NCI-H82 (cell line): Measurements from ENCODE around the gene PGGT1B.
A peak's percentile ranks its signal among the peaks of the same experiment; 100 is the strongest.

Experiments used
- DNase-seq: peaks from one replicate; lab custom pipeline; 2025; lab: John Stamatoyannopoulos, UW

The PGGT1B gene

DNA sequence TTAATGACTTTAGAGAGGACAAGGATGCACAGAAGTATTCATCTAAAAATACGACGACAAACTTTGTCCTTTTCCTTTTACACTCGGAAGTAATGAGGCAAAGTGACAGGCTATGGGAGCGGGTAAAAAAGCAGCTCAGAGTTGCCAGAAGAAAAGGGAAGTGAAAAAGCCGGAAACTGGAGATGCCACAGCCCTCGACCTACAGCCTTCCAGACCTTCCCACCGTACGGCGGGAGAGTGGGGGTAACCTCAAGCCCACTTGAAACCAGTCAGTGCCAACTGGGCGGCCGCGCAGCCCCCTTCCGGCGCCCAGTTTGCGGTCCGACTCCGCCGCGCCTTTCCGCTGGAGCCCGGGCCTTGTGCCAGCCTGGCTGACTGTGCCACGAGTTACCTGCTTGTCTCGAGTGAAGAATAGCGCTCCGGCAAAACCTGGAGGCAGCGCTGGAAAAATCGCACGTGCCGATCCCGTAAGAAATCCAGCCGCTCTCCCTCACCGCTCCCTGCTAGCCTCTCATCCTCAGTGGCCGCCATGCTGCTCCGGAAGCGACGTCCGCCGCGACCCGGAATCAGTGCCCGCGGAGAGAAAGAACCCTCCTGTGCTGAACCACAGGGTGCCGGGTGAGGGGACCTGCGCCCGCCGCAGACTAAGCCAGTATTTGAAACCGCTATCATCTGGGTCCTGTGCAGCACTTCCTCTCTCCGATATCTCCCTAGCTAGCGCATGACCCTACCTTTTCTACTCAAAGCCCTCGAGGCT is at the start of gene PGGT1B:
PGGT1B (minus strand) TSS at position 557 of the 757 bp plus-strand sequence; CDS start at position 531, 26 bp downstream.
- peak; percentile 84 for DNase-seq

DNA sequence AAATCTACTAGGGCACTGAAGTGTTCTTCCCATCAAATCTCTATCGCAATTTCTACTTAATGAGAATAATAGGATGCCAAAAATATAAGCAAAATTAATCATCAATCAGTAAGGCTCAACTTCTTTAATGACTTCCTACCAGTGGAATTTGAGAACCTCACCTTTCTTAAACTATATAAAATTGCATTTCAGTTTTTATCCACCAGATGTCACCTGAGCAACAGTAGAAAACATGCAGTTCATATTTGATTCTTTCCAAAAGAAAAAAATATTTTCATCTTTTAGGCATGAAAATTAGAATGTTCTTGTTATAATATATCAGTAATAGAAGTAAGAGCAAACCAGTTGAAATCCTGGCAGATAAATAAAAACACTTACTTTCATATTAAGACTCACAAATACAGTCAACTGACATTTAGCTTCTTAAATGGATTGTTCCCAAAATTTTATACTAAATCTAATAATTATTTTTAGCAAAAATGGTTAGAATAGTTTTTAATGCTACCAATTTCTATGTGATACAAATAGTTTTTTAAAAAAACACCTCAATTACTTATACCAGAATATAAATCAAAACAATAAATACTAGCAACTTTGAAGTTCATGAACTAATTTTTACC is 47.2 kb upstream of the PGGT1B start:
- peak; percentile 35 for DNase-seq

DNA sequence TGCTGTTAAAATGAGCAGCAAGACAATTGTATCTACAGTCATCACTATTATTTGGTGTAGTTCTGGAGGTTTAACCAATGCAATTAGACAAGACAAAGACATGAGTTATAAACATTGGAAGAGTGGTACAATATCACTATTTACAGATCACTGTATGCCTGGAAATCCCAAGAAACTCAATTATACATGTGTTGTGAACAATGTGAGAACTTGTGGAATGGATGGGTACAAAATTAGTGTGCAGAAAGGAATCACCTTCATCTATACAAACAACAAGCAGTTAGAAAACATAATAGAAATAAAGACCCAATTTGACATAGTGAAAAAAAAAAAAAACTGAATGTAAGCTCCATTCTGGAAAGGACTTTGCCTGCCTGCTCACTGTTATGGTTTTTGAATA is 46.1 kb upstream of the PGGT1B start:
- DNase-seq = no peak

DNA sequence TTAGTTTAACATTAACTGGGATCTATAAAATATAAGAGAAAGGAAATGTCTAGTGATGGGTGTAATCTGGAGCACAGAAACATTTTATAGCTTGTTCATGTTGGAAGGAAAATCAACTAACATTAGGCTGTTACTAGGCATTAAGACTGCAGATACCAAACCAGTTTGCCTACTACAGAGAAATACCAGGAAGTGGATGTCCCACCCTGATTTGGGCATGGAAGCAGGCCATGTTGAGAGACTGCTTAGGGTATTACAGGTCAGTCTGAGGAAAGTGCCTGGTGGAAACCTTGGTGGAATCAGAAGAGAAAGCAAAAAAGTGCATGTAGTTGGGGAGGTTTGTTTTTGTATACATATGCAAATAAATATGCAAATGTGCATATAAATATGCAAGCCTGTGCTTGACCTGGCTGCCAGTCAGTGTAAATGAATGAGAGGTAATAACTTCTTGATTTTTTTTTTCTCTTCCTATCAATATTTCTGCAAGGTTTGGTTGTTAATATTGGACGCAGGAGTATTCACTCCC is 43.4 kb upstream of the PGGT1B start:
- no peak for DNase-seq

DNA sequence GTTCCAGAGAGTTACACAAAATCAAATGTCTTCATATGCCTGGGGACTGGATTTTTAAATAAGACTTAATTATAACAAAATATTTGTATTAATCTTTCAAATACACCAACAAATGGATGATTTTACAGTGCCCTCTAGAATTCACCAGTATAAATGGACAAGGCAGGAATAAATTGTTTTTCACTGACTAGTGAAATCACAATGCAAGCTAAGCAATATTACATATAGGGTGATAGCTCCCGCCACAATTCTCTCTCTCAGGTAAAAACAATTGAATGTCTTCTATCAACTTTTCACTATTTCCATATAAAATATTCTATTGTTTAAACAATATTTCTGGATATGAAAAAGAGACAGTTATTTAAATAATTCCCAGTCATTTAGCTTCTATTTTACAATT is 41.8 kb upstream of the PGGT1B start:
- DNase-seq = no peak

DNA sequence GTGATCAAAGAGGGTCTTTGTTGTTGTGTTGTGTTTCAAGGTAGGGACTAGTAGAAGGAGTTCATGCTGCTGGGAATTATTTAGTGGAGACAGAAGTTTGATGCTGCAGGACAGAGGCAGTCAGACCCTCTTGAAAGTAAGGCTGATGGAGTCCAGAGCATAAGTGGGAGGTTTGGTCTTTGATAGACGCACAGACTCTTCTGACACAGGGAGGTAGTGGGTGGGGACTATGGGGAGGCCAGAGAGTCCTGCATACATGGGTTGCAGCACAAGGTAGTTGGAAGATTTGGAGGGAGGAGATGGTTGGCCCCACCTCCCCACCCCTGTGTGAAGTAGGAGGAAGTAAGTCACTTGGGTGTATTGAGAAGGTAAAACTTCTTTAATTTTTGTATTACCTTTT is 36.1 kb upstream of the PGGT1B start:
- no peak for DNase-seq

DNA sequence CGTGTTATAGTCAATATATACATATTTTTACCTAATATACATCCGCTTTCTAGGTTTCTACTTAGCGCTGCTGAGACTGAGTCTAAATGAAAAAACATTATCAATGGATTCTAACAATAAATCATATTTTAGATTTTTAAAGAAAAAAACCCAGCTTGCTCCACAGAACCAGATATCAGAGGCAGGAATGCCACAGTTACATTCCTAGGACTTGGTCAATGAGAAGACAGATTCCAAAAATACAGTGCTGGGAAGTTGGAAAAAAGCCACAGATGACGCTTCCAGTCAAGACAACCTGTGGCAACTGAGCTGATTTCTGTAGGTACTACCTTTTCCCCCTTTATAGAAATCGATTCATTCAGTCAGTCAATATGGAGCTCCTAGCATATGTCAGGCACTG is 34.4 kb upstream of the PGGT1B start:
- no peak for DNase-seq

DNA sequence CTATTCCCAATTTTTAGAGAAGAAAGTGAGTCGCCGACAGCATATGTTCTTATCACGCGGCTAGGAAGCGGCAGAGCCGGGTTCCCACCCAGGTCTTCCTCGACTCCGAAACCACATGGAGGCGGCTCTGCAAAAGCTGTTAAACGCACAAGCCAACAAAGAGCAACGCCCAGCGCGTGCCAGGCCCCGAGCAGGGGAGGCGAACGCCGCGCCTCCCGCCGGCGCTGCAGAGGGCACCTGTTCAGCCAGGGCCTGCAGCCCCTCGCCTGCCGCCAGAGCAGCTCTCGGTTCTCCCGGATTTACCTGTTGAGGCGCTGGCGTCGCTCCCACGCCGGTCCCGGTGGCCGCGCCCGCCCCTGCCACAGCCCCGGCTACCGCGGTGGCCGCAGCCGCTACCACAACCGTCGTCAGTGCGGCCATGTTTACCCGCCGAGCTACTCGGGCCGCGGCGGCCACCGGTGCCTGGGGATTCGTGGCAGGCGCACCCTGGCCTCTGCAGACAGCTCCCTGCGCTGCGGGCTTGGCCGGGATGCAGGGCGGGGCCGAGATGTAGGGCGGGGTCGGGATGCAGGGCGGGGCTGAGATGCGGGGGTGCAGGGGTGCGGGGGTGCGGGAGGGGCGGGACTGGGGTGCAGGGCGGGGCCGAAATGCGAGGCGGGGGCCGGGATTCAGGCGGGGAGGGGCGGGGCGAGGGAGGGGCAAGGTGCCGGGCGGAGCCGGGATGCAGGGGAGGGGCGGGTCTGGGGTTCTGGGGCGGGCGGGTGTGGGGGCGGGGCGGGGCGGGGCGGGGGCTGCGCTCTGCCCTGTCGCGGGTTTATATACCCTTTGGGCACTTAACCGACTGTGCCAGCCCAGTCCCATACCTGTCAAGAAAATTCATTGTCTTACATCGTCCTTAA is 33.7 kb upstream of the PGGT1B start, which contains the start of gene CCDC112:
CCDC112 (minus strand) TSS at position 531 of the 899 bp plus-strand sequence; CDS start at position 420, 111 bp downstream.
- DNase-seq = peak; percentile 78

DNA sequence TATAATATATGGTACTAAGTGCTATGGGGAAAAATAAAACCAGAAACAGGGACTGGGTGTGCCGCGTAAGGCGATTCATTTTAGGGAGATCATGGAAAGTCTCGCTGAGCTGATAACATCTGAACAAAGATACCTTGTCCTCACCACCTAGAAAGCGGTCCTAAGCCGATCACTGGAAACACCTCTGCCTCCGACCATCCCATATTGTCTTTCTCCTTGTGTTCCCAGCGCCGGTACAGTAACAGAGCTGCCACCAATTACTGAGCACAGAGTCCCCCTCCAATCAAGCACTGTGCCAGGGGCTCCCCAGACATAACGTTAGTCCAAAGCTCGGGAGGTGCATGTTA is 33.1 kb upstream of the PGGT1B start:
- DNase-seq = peak; percentile 59

DNA sequence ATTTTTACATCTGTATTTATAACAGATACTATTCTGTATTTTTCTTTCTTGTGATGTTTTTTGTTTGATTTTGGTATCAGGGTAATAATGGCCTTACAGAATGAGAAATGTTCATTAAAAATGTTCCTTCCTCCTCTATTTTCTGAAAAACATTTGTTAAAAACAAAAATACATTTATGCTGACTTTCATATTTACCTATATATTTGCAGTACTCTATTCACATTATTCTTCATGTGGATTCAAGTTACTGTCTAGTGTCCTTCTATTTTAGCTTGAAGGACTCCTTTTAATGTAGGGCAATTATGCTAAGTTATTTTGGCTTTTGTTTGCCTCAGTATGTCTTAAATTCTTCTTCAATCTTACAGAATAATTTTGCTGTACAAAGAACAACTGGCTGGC is 28.7 kb upstream of the PGGT1B start:
- DNase-seq = no peak

DNA sequence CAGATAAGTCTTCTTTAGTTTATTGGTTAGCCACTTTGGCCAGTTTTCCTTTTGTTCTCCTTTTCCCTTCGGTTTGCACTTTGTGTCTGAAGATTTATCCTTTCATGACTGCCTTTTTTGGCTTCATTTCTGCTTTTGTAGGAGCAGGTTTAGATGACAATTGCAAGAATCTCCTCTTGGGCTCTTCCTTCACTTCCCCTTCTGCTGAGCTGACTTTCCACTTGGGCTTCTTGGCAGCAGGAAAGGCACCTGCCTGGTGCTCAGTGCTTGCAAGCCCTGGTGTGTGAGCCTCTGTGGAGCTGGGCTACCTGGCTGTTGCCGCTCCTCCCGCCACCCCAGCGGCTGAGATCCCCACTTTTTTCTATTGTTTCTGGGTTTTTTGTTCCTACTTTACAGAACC is 26.4 kb upstream of the PGGT1B start:
- DNase-seq = no peak

DNA sequence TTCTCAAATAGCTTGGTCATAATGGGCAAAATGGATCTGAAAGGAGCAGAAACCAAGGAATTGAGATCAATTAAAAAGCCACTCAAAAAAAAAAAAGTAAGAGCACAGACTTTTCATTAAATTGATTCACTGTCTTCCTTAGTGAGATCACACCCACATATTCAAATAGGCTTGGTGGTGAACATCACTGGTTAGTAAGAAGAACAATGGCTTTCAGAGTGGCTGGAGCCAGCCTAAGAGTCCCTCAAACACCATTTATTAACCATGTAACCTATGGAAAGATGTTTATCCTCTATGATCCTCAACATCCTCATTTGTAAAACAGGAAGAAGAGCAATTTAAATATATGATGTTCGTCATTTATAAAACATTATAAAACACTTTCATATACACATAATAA is 21.3 kb upstream of the PGGT1B start:
- no peak for DNase-seq

DNA sequence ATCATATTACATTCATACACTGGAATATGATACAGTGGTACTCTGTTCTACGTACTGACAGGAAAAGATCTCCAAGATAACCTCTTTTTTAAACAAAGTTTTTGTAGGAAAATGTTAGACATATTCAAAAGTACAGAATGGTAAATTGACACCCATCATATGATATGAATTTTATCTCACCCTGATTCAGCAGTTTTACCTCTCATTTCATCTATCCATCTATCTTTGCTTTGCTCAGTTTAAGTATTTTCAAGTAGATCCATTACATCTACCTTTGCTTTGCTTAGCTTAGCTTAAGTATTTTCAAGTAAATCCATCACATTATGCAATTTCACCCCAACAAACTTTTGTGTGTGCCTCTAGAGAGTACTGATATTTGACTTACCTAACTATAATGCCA is 19.5 kb upstream of the PGGT1B start:
- no peak for DNase-seq

DNA sequence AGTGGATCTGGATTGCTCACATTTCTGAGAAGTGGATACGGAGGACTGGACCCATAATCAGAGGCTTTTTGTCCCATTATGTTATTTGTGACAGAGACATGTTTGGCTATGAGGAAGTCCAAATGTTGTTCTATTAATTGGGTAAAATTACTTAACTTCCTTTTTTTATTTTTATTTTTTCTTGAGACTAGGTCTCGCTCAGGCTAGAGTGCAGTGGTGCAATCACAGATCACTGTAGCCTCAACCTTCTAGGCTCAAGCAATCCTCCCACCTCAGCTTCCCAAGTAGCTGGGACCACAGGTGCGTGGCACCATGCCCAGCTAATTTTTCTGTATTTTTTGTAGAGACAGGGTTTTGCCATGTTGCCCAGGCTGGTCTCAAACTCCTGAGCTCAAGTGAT is 11.9 kb upstream of the PGGT1B start:
- DNase-seq = no peak

DNA sequence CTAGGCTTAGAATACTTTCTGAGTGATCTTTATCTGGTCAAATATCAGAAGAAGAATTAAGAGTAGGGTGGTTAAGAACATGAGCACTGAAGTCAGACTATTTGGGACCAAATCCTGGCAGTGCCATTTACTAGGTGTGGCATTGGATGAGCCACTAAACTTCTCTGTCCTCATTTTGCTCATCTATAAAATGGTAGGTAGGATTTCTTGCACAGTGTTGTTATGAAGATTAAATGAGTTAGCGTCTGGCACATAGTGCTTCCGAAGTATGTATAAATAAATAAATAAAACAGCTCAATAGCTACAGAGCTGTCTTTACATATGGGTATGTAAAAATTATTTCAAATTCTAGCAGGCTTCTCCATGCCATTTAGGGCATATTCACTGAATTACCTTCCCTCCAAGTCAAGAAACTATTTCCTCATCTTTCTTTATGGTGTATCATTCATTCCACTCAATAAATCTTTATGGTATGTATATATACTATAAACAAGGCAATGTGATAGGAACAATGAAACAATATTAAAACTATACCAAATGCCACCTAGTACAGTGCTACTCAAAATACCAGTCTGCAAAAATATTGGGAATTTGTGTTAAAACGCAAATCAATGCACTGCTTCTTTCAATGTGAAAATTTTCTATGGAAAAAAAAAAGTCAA is 9.8 kb upstream of the PGGT1B start:
- no peak for DNase-seq

DNA sequence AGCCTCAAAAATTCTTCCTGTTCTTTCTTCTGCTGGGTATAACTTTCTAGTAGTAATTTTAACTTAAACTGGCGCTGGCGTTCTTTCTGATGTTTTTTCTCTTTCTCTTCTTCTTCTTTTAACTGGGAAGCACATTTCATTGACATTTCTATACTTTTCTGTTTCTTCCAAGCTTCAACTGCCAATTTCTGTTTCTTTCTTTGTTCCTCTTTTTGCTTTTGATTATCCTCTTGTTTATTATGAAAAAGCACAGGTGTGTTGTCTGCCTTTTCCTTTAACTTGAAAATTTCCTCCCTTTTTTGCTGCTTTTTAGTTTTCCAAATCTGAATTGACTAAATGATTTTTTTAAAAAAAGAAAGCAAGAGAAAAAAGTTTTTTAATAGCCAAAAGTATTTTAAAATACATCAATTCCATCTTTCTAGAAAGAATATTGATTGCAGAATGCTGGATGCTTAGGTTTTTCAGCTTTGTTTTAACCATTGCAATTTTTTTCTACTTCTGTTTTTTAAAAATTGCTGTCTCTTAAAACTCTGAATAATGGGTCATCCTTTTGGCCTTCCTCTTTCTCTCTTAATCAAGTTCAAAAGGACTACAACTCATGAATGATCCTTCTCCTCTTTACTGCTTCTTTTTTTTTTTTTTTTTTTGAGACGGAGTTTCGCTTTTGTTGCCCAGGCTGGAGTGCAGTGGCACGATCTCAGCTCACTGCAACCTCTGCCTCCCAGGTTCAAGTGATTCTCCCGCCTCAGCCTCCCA is 8.8 kb upstream of the PGGT1B start:
- DNase-seq = no peak

DNA sequence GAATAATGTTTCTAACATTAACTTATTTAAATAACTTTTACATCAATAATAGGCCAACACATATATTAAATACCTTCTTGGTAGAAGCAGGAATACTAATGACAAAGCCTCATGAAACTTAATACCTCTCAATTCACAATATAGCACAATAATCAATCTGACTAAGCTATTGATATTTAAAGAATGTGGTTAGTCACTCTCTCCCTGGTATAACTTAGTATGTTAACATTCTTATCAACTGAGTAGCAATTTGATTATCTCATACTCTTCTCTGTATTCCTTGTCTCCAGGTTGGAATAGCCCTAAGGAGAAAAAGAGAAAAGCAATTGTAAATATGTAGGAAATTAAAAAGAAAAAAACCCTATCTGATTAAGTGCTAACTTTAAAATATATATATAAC is 4.9 kb upstream of the PGGT1B start:
- no peak for DNase-seq

DNA sequence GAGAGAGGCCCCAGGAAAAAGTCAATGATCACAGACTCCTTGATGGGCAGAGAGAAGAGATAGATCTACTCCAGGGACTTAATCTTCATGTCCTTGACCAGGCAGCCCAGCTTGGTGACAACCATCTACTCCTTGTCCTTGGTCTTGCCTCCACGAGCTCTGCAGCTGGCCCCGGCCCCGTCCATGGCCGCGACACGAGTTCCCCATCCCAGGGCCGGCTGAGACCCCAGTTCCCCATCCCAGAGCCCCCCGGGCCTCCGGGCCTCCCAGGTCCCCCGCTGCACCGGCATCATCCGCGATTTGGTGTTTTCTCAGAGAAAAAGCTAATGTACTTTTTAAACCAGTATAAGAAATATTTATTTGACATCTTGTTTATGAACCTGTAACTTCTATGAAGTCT is 2.5 kb upstream of the PGGT1B start:
- DNase-seq = no peak

DNA sequence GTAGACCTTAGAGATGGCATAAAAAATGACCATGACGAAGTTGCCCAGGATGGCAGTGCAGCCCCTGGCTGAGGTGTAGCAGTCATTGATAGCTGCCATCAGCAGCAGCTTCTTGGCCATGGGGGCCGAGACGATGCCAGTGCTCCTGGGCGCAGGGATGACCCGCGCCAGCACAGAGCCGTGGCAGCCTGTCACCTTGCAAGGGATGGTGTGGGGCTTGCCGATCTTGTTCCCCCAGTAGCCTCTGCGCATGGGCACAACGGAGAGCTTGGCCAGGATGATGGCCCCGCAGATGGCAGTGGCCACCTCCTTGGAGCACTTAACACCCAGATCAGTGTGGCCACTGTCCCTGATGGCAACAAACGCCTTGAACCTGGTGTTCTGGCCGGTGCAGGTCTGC is 2.1 kb upstream of the PGGT1B start:
- no peak for DNase-seq

DNA sequence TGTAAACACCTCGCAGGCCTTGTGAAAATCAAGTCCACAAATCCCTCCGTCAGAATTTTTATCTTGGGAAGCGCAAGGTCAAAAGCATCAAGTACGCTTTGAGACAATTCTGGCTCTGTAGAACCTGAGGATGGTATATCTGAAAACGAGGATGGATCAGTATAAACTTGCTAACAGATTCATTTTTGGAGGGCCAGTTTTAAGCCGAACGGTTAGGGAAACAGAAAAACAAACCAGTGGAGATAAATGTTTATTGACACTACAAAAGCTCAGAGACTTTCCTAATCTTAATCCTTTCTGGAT is 352 bp upstream of the PGGT1B start:
- DNase-seq = no peak

DNA sequence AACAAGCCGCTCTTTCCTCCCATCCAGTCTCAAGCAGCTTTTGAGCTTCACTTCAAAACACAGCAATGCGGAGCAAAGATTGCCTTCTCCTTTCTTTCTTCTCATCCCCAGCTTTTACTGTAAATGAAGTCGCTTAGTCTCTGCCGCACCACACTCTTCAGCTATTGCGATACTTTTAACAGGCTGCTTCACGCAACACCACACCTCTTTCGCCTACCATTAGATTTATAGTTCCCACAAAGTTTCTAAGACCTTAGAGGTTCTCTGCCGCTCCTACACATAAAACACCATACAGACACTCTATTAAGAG is 711 bp downstream of the PGGT1B start:
- DNase-seq = no peak

DNA sequence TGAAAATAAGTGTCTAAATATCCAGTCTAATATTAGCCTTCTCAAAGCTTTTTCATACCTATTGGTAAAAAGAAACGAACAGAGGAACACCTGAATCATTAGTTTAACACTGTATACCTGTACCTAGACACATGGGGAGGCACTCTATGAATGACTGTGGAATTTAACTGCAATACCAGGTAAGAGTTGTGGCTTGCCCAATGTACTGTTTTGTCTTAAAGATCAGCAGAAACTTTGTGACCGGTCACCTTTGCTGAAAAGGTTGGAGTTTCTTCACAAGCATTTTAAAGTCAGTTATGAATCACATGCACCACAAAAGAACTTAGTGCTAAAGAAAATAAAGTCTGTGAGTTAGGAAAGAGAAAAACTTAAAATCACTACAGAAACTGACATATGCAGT is 2.4 kb downstream of the PGGT1B start:
- no peak for DNase-seq
